HT1080 (cell line): ENCODE data around the gene ITSN2. TPM values are rescaled to one million over a fixed set of nuclear protein-coding genes. Genes with fewer than 3 reads are reported as not detected.
"Not testable (repeated sequence)": the region's sequence is repeated elsewhere in the genome, so short reads cannot be mapped to it uniquely, and the experiment has no call there.

Experiments used
- DNase-seq: peaks from one replicate; pipeline ENCODE4 v3.0.0-alpha.2; 2015; ENCODE audit warnings: low read depth
- total RNA-seq: library from RNA; depleted of rRNA; stranded (reverse); fragments of >200 nt; shearing (Covaris generic); gene quantifications from 2 replicates; pipeline ENCODE4 v1.2.3, GENCODE V29; 2014

The ITSN2 gene
- total RNA-seq, 1 experiment from 2014 or later = 29.9 TPM

DNA sequence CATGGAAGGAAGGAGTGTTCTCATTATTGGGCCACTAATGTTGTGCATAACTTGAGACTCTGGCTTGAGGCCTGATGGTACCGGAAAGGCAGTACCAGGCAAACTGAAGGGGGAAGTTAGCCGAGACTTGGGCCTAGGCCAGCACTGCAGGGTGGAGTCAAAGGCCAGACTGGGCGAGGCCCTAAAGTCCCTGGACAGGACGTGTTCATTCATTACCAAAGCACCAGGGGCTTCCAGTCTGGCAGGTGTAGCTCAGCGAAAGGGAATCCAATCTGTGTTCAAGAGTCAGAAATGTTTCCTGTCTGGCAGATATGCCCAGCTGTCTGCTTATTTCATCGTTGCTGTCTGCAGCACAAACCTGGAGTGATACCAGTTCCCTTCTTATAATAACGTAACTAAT is 4.7 kb upstream of the ITSN2 start:
- no peak for DNase-seq

DNA sequence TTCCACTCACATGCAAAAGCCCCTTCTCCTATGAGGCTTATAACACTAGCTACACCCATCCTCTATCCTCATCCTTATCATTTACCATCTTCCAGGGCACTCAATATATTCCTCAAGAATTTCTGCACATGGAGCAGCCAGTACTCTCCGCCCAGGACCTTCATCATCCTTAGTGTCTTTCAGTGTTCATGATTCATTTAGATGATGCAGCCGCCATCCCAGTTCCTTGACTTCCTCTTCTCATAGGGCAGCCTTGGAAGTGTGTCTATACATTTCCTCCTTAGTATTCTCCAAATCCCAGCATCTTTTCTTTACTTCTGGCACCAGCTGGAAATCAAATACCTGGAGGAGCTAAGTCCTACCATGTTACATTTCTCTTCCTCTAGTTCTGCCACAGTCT is 3.0 kb upstream of the ITSN2 start:
- DNase-seq = no peak

DNA sequence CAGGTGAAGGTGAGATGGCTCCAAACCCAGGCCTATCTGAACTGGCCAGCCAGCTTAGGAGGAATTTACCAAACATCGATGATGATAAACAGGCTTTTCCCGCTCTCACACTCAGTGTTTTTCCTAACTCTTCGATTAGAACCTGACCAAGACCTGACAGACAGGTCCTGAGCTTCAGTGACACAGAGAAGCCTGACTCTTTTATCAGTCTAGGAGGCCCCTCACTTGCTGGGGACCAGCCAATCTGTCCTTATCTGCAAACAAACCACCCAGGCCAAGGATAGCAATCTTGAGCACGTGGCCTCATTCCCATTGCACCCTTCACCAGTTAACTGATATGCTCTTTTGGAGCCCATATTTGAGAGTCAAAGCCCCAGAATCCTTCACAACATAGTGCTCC is 1.9 kb upstream of the ITSN2 start:
- DNase-seq = no peak

DNA sequence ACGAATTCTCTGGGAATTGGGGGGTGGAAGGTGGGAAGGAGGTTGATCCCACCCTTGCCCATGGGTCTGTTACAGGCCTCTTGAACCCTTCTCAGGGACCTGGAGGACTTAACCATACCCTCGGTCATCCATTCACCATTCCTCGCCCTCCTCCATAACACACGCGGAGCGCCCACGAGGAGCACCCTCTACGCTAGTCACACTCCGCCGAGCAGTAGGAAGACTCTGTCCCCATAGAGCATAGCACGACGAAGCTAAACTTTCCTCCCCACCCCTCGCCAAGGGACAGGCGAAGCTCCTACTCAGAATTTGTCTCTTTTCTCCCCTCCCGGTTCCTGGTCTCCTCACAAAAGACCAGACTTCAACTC is 611 bp upstream of the ITSN2 start:
- DNase-seq = no peak

DNA sequence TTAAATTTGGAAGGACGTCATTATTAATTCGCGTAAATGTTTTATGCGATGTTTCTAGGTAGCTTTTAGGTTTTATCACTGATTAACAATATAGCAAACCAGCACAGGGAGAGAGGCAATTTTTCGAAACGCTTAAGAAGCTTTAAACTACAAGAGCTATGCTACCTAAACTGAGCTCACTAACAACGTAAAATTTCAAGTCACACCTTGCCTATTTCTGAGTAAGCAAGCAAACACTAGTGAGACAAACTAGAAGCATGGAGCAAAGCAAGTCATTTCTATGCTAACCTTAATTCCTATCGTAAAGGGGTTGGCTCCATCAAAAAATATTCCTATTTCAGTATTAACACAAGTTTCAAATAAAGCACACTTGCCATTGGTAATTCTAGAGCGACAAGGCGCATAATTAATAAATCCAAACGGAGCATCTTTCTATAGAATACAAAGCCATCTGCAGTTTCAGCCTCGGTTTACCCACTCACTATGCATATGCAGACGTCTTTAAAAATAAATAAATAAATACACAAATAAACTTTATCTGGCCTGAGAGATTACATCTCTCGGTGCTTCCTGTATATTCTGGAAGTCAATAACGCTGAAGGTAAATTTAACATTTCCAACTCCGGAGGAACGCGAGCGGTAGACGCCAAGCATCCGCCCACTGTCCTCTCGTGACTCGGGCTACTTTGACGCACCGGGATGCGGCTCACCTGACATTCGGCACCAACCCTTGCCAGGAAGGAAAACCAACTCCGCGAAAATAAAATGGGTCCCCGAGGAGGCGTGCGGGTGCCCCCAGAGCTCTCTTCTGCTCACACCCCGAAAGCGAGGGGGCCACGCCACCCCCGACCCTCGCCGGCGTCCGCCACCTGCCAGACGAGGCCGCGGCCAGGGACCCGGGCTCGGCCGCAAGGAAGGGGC is 947 bp downstream of the ITSN2 start:
- DNase-seq = peak; percentile 11

DNA sequence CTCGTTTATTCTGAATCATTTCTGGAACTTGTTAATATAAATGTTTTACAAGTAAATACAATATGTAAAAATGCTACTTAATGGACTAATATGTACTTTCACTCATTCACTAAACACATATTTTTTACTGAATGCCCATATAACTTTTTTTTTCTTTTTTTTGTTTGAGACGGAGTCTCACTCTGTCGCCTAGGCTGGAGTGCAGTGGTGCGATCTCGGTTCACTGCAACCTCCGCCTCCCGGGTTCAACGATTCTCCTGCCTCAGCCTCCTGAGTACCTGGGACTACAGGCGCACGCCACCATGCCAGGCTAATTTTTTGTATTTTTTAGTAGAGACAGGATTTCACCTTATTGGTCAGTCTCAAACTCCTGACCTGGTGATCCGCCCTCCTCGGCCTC is 2.6 kb downstream of the ITSN2 start:
- not testable (repeated sequence) for DNase-seq

DNA sequence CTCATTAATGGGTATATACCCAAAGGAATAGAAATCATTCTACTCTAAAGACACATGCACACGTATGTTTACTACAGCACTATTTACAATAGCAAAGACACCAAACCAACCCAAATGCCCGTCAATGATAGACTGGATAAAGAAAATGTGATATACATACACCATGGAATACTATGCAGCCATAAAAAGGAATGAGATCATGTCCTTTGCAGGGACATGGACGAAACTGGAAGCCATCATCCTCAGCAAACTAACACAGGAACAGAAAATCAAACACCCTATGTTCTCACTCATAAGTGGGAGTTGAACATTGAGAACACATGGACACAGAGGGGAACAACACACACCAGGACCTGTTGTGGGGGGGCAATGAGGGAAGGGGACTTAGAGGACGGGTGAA is 3.2 kb downstream of the ITSN2 start:
- not testable (repeated sequence) for DNase-seq

DNA sequence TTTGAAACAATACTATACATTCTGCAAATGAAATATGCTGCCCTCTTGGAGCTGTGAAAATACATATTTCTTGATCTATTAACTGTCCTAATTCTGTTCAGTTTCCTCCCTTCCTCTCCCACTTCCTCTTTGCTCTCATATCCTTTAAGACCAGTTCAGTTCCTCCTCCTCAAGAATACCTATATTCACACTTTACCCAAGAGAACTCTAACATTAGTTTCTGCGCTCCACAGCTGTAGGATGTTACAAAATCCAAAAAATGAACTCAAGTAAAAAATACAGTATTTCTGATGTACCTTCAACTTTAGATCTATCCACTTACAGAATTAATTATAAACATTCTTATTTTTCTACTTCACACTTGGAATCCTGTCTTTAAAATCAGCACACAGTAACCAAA is 5.4 kb downstream of the ITSN2 start:
- DNase-seq = no peak

DNA sequence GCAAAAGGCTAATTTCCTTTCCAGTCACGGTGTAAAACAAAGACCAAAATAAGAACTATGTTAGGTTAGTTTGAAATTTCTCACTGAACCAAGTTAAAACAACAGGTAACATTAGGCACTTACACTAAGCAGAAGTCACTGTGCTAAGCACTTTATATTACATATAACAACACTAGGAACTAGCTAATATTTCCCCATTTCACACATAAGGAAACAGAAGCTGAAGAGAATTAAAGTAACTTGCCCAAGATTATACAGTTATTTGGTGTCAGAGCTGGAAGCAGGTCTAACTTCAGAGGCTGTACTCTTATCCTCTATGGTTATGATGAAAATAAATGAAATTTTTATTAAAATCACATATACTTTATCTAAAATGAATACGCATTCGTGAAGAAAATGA is 5.9 kb downstream of the ITSN2 start:
- DNase-seq = no peak

DNA sequence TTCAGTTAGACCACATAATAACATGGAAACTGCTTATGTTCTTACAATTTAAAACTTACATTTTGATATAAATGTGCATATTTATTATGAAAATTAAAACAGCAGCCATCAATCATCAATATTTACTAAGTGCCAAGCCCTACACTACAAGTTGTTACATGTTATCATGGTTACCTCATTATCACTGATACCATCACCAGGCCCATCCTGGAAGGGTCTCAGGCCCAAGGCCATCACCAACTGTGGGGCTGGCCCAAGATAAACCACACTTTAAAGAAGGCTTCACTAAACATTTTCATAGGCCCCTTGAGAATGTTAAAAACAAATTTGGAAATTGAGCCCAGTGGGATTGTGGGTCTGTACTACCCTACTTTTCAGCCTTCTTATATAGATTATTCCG is 6.4 kb downstream of the ITSN2 start:
- DNase-seq = no peak

DNA sequence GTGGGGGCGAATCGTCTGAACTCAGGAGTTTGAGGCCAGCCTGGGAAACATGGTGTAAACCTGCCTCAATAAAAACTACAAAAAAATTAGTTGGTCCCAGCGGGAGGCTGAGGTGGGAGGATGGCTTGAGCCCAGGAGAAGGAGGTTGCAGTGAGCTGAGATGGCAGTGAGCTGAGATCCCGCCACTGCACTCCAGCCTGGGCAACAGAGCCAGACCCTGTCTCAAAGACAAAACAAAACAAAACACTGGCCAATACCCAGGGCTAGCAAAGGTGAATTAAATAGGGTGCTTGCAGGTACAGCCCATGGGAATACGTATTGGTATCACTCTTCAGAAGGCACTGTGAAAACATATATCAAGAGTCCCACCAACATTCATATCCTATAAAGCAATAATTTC is 7.0 kb downstream of the ITSN2 start:
- DNase-seq = no peak

DNA sequence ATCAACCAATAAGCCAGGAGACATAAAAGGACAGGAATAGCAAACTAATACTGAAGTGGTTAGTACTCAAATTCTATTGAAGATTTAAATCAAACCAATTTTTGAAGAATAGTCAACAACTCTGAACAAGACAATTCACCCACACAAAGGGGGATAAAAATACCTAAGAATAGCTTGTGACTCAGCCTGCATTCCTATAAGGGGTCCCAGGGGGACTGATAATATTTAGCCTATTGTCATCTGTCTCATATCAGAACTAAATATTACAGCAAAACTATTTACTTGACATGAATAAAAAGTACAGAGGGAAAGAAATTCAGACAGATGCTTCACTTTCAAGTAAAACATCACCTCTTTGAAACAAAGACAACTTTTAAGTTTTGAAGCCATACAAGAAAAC is 7.7 kb downstream of the ITSN2 start:
- no peak for DNase-seq

DNA sequence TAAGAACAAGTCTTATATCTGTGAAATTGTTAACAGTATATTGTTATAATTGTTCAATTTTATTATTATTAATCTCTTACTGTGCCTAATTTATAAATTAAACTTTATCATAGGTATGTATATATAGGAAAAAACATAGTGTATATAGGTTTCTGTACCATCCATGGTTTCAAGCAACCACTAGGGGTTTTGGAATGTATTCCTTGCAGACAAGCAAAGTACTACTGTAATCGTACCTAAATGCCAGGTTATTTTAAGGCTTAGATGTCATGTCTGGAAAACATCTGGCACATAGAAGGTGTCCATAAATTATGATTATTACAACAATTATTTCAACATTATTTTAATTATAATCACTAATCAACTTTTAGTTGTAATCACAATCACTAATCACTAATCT is 8.4 kb downstream of the ITSN2 start:
- DNase-seq = no peak

DNA sequence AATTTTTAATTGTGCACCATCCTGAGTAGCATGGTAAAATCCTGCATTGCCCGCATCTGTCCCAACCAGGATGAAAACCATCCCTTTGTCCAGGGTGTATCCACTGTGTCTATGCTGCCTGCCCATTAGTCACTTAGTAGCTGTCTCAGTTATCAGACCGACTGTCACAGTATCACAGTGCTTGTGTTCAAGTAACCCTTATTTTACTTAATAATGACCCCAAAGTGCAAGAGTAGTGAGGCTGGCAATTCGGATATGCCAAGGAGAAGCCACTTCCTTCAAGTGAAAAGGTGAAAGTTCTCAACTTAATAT is 8.8 kb downstream of the ITSN2 start:
- no peak for DNase-seq

DNA sequence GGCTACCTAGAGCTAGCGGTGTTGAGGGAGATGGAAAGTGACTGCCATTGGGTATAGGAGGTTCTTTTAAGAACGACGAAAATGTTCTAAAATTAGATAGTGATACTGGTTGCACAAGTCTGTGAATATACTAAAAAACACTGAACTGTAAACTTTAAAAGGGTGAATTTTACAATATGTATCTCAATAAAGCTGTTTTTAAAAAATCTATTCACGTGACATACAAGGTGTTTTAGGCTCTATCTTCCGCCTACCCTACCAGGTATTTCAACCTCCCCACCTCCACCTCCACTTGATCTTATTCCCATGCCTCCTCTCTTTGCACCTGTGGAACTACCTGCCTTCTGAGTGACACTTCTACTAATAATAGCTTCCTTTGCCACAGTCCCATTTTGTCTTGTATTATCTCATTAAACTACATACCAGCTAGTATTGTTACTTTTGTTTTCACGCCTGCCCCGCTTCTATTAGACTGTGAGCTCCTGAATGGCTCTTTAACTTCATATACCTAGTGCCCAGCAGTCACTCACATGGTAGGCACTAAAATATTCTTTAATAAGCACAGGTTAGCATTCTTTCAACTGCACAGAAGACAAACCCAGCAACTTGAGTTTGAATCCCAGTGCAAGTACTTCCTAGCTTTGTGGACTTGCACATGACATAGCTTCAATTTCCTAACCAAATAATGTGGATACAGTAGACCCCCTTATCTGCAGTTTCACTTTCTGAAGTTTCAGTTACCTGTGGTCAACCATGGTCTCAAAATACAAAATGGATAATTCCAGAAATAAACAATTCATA is 9.3 kb downstream of the ITSN2 start:
- no peak for DNase-seq

DNA sequence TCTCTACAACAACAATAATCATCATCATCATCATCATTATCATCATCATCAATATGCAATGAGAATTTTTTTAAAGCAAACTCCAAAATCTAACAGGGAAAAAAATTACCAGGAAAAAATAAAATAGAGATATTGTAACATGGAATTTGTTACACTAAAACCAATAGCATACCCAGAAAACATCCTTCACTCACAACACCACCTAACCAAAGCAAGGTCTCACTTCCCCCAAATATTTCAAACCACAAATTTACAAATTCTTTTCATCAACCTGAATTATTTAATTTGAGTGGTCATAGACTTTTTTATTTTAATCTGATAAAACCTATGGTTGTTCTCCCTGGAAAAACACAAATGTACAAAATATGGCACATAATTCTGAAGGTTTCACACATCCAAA is 11.2 kb downstream of the ITSN2 start:
- DNase-seq = no peak

DNA sequence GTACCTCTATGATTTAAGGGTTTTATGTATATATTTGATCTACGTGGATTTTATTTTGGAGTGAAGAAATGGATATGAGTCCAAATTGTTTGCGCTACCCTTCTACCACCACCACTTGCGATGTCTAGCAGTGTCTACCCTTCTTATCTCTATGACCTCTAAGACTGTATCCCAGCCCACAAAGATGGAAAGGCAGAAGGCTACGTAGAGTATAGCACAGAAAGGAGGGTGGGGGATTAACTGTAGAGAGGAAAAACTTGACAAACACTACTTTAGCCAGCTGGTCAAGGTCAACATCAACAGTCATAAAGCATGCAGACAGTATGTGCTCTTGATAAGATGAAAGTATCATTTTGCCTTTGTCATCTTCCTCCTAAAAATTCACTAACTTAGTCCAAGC is 14.4 kb downstream of the ITSN2 start:
- no peak for DNase-seq

DNA sequence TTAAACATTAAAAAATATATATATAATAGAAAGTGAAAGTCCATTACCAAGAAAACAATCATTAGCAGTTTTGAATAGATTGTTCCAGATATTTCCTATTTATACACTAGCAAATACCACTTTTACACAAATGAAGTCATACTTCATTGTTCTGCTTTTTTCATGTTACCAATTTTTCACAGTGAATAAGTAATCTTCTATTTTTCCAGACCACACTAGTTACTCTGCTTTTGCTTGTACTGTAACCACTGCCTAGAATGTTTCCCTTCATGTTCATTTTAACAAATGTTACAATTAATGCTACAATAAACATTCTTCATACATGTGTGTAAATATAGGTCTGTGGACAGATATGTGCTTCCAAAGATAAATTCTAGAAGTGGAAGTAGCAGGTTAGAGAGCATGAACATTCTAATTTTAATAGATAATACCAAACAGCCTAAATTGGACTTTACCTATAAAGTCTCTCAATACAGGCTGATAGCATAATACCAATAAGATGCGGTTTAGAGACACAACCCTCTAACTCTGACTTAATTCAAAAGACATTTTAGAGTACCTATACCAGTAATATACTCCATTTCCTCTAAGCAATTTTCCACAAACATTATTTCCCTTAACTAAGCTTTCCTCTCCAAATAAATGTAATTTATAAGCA is 17.0 kb downstream of the ITSN2 start:
- DNase-seq = no peak

DNA sequence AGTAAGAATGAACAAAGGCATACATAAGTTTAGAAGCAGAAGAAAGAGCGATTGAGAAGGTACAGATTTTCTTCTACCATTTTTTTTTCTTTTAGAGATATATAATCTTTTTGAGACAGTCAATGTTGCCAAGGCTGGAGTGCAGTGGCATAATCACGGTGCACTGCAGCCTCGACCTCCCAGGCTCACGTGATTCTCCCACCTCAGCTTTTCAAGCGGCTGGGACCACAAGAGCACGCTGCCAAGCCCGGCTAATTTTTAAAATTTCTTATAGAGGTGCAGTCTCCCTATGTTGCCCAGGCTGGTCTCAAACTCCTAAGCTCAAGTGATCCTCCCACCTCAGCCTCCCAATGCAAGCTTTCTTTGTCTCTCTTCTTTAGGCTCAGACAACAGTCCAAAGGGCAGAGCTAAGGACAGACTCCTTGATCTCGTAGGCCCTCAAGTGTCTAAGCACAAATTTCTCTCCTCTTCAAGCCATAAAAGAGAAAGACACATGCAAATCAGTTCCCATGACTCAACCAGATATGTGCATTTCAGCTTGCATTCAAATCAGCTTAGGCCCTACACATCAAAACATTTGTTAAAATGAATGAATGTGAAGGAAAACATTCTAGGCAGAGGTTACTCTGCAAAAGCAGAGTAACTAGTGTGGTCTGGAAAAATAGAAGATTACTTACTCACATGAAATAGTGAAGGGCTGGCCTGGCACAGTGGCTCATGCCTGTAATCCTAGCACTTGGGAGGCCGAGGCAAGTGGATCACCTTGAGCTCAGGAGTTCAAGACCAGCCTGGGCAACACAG is 18.0 kb downstream of the ITSN2 start:
- no peak for DNase-seq

DNA sequence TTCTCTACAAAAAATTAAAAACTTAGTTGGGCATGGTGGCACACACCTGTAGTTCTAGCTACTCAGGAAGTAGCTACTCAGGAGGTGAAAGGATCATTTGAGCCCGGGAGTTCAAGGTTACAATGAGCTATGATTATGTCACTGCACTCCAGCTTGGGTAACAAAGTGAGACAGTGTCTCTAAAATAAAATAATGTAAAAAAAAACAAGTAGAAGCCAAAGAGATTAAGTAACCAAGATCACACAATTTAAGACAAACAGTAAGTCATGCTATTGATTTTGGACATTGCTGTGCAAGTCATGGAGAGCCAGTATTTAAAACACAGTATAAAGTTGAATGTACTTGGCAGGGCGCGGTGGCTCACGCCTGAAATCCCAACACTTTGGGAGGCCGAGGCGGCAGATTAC is 20.5 kb downstream of the ITSN2 start:
- DNase-seq = no peak

DNA sequence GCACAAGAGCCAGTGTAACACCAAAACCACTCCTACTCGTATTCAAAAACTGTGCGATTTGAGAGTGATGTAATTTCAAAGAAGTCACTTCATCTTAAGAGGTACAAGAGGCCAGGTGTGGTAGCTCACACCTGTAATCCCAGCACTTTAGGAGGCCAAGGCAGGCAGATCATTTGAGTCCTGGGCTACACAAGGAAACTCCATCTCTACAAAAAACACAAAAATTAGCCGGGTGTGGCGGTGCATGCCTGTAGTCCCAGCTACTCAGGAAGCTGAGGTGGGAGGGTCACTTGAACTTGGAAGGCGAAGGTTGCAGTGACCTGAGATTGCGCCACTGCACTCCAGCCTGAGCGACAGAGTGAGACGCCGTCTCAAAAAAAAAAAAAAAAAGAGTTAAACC is 21.2 kb downstream of the ITSN2 start:
- DNase-seq = not testable (repeated sequence)

DNA sequence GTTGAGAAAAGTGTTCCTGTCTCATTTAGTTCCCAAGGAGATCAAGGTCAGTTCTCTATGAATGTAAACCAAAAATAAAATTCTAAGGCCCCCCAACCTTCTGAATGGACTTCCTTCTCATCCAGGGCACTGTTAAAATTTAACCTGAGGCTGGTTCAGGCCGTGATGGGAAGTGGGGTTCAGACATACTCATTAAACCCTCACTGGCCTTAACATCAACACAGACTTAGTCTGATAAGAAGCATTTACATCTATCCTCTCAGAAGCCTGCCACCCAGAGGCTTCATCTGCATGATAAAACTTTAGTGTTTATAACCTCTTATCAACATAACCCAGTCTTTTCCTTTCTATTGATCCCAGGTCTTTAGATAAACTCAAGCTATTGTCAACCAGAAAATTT is 22.4 kb downstream of the ITSN2 start:
- DNase-seq = no peak
